ENCODE results near the gene ACAP3.

The ACAP3 gene

DNA sequence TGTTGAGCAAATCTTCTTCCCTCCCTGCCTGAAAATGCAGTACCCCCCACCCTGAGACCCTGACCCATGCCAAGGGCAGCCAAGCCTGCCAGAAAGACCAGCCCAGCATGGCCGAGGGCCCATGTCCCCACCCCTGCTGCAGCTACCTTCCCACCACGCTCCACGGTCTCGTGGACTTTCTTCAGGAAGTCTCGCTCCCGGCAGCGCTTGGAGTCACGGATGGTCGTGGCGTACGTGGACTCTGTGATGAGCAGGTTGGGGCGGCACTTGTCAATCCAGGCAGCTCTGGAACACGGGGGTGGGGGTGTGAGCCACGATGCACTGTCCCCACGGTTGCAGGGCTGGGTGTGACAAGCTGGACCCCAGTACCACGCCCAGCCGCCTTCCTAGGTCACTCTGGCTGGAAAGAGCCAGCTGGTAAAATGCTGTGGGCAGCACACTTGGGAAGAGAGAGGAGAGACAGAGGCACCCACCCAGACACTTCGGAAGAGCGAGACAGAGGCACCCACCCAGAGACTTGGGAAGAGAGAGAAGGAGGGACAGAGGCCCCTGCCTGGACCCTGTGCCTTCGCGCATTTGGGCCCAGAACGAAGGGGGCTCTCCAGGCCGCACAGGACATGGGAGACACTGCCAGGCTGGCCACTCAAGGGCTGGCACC lies 7.1 kb upstream of the ACAP3 start:
- in situ Hi-C loops (cut with MboI; ENCODE audit: low sequenced_read_pairs): no loop called here

DNA sequence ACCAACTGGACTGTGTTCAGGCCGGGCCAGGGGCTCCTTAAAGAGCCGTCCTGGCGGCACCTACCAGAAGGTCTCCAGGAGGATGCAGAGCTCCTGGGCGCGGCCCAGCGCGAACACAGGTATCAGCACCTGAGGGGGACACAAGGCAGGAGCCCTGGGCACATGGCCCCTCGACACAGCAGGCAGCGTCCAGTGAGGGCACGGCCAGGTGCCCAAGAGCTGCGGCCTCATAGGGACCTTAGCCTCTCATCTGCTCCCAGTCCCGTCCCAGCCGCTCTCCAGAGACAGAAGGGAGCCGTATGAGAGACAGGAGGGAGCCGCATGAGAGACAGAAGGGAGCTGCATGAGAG lies 6.5 kb upstream of the ACAP3 start:
- in situ Hi-C loops (cut with MboI; ENCODE audit: low sequenced_read_pairs): no loop called here

DNA sequence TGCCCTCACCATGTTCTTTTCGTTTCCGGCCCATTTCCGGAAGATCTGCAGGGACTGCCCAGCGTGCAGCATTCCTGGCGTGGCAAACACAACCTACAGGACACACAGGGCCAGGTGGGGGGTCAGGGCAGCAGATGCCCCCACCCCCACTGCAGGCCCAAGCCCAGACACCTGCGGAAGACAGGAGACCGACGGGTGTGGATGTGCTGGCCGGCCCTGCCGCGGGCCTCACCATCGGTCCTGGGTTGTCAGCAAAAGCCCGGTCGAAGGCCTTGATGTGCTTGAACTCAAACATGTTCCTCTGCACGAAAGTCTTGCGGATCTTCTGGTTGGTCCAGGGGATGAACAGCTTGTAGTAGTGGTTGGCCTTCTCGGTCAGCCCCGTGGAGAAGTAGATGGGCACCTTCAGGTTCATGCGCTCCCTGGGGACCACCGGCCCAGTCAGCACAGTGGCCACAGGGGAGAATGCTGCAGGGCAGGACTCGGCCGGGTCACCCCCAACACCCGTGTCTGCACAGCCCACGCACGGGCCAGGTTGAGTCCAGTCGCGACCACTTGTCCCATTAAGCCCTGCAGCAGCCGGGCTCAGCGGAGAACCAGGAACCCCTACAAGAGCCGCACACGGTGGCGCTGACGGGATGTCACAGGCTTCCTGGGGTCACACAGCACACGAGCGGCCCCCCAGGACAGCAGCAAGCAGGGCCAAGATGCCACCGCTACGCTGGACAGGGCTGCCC lies 5.9 kb upstream of the ACAP3 start:
- in situ Hi-C loops (cut with MboI; ENCODE audit: low sequenced_read_pairs): no loop called here

DNA sequence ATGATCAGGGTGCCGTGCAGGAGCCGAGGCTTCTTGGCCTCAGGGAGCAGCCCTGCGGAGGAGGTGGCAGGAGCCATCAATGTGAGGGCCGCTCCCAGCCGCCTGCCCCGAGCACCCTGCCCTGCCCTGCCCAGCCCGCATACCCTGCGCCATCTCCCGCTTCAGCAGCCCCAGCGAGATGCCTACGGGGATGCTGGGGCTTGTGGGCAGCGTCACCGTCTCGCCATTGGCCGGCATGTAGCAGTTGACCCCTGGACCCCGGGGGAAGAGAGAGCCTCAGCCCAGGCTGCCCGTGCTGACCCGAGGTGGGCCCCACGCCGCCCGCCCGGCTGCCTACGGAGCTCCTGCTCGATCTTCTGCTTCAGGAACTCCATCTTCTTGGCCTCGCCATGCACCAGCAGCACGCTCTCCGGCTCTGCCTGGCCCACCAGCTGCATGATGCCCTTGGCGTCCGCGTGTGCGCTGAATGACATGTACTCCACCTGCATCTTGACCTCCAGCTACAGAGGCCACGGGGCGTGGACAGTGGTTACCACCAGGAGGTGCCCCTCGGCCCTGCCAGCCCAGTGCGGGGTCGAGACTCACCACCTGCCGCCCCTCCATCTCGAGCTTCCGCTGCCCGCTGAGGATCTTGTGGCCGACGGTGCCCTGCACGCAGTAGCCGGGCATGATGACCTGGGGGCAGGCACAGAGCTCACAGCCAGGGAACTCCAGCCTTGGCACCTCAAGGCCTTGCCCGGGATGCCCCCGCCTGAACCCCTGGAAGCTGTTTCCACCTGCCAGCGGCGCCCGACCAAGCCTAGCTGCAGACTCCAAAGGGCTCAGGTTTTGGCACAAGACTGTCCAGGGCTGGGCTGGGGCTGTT lies 5.0 kb upstream of the ACAP3 start:
- in situ Hi-C loops (cut with MboI; ENCODE audit: low sequenced_read_pairs): no loop called here

DNA sequence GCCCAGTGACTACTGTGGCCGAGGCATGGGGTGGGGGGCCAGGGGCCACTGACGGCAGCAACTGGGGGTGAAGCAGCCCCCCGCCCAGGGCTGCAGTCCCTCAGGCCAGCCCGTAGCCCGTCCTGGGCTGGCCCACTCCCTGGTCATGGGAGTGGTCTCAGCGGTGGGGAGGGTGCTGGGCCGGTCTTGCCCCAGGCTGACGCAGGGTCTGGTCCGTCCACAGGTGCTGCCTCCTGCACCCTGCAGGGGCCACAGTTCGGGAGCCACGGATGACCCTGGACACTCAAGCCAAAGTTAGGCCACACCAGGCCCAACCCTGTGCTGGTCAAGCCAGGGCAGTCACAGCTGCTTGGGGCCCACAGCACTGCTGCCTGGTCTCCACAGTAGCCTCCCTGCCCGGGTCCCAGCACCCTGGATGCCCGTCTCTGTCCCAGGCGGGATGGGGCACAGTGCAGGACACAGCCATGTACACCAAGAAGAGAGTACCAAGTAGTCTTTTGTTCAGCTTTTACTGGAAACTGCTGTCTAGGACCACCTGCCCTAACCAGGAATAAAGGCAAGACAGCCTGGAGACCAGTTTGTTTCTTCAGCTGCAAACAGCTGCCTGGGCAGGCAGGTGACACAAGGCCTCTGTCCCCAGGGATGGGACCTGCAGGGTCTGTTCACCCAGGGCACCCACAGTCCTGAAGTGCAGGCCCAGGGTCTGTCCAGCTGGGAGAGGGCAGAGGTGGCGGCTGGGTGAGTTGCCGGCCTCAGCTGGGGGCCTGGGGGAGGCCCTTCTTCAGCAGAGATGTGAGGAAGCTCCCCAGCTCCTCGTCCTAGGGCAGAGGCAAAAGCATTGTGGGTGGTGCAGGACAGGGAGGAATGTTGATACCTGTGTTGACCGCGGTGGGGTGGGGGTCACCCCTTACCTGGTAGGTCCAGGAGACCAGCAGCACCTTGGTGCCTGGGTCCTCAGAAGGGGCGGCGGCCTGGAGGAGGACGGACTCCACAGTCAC lies 3.7 kb upstream of the ACAP3 start:
- in situ Hi-C loops (cut with MboI; ENCODE audit: low sequenced_read_pairs): no loop called here

DNA sequence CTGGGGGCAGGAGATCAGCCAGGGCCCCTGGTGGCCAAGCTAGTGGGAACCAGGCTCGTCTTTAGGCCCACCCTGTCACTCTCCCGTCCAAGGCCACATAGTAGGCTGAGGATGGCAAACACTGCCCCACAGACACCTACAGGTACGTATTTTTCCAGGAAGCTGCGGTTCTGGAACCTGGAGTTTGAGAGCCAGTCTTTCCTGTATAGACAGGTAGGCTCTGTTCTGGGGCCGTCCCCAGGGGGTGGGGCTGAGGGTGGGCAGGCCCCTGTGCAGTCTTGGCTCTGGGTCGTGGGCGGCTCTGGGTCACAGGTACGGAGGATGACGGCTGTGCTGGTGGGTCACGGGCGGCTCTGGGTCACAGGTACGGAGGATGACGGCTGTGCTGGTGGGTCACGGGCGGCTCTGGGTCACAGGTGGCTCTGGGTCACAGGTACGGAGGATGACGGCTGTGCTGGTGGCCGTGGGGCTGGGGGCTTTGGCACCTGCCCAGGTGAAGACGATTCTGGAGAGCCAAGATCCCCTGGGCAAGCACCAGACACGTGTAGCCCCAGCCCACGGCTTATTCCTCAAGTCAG lies 2.8 kb upstream of the ACAP3 start:
- in situ Hi-C loops (cut with MboI; ENCODE audit: low sequenced_read_pairs): no loop called here

DNA sequence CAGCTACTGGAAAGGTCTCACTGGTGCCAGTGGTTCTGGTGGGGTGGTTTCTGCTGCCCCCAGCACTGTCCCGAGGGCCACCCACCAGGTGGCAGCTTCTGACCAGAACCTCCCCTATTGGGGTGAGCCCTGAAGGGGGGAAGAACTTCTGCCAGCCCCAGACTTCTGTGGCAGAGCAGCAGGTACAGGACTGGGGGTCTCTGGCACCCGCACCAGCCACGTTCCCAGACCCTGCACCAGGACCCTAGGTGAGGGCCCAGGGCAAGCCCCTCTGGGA lies 2.3 kb upstream of the ACAP3 start:
- in situ Hi-C loops (cut with MboI; ENCODE audit: low sequenced_read_pairs): no loop called here

DNA sequence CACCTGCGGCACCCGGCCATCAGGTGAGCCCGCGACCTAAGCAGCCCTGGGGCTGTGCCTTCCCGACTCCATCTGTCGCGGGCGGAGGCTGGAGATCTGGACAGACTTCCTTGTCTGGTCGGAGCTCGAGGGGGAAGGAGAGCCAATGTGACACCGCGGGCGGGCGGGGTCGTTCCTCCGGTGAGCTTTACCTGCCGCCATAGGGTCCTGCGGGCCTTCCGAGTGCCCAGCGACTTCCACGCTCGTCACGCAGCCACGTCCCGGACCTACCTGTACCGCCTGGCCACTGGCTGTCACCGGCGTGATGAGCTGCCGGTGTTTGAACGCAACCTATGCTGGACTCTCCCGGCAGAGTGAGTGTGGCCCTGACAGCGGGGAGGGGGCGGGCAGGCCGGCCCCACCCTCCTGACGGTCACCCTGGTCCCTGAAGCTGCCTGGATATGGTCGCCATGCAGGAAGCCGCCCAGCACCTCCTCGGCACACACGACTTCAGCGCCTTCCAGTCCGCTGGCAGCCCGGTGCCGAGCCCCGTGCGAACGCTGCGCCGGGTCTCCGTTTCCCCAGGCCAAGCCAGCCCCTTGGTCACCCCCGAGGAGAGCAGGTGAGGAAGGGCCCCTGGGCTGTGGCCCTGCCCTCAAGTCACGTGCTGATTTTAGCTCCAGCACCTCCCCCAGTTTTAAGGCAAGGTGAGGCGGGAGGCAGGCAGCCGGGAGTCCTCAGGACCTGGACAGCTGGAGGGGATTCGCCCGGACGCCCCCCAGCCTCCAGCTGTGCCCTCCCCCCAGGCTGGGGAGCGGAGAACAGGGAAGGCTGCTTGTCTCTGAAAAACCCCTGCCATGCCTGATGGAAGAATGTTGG lies 1.8 kb upstream of the ACAP3 start:
- in situ Hi-C loops (cut with MboI; ENCODE audit: low sequenced_read_pairs): no loop called here

DNA sequence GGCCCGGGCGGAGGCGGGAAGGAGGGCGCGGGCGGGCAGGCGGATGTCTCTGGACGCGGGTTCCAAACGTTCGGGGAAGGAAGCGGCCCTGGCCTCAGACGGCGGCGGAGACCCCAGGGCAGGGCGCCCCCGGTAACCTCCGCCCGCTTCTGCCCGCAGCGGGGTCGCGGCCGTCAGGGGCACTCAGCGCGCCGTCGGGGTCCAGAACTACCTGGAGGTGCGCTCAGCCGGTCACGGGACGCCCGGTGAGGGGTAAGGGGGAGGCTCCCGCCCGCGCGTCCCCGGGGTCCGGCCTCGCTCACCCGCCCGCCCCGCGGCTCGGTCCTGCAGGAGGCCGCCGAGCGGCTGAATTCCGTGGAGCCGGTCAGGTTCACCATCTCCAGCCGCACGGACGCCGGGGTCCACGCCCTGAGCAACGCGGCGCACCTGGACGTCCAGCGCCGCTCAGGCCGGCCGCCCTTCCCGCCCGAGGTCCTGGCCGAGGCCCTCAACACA lies 1.1 kb upstream of the ACAP3 start:
- in situ Hi-C loops (cut with MboI; ENCODE audit: low sequenced_read_pairs): no loop called here

DNA sequence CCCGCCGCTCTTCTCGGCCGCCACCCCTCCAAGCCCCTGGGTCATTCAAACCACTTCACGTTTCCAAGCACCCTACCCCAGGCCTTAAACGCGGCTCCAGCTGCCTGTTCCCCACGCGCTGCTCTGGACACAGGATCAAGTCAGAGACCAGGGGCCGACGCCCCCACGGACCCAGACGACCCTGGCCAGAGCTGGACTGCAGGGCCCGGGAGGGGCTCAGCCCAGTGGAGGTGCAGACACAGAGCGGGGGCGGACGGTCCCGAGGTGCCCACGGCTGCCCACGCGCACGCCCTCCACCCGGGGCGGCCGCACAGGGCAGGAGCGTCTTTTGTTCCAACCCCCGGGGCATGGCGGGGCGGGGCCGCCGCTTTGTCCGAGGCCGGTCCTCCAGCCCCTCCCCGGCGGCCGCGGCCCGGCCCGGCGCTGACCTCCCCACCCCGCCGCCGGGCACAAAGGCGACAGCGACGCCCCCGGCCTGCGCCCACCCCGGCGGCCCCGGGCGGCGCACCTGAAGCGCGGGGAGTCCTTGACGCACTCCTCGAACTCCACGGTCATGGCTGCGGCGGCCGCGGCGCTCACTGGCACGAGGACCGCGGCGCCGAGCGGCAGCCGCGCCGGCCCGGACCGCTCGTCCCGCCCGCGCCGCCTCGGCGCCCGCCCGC lies 338 bp downstream of the ACAP3 start:
- in situ Hi-C loops (cut with MboI; ENCODE audit: low sequenced_read_pairs): no loop called here

DNA sequence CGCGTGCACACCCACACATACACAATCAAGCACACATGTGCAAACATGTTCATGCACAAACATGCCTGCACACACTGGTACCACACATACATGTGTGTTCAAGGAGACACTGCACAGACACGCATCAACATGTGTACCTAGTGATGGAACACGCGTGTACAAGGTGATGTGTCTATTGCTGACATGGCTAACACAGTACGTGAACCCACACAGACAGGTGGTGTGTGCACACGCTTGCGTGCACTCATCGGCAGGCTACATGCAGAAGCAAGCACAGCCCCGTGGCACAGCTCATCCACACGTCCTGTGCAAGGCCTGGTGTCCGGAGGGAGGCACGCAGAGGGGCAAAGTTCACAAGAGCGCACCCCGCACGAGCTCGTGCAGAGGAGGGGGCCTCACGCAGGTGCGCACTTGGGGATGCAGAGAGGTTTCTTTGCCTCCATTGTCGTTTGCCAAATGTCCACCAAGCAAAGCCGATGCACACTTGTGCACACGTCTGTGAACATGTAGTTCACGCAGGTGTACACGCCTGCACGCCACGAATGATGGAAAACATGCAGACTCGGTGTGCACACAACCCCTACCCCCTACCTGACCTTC lies 969 bp downstream of the ACAP3 start:
- in situ Hi-C loops (cut with MboI; ENCODE audit: low sequenced_read_pairs): no loop called here

DNA sequence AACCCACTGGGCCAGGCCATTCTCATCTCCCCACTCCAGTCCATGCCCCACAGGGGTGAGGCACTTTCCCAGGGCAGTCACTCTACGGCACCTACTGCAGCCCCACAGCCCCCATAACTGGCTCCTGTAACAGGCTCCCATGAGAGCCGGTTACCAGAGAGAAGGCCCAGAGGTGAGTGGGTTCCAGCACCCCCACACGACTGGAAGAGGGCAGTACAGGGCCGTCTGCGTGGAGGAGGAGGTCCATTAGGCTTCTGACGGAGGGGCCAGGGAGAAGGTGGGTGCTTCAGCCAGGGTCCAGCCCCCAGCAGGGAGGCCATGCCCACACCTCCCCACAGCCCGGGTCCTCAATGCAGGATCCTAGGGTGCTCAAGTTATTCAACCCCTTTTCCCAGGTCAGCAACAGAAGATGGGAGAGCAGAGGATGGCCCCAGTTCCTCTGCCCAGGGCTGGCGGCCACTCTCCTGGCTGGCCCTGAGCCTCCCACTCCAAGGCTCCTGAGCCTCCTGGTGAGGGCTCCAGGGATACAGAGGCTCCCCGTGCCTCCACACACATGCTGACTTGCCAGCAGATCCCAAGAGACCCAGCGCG lies 1.6 kb downstream of the ACAP3 start:
- in situ Hi-C loops (cut with MboI; ENCODE audit: low sequenced_read_pairs): no loop called here

DNA sequence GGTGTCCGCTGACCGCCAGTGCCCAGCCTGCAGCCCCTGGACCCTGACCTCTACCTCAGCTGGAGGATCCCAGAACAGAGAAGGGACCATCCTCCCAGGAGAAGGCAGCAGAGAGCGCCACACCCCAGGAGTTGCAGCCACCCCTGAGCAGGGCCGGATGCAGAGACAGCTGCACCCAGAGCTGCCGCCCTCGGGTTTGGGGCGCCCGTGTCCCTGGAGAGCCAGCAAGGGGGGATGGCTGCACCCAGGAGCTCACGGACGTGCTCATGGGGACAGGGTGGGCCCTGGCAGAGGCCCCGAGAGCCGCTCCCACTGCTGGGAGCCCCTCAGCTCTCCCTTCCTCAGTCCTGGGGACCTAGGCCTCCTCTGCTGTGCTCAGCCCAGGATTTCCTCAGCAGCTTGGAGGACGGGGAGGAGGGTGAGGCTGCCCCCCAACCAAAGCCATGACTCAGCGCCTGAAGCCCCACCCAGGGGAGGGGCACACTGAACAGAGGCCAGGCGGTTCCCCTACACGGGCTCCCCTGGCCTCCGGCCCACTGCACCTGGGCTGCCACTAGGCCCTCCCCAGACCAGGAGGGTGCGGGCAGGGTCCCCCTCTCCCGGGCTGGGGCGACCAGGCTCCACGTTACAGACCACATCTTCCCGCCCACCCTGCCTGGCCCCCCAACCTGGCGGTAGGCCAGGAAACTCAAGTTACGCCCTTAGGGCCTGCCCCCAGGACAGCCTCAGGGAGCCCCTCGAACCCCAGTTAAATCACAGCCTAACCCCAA lies 2.2 kb downstream of the ACAP3 start:
- in situ Hi-C loops (cut with MboI; ENCODE audit: low sequenced_read_pairs): no loop called here

DNA sequence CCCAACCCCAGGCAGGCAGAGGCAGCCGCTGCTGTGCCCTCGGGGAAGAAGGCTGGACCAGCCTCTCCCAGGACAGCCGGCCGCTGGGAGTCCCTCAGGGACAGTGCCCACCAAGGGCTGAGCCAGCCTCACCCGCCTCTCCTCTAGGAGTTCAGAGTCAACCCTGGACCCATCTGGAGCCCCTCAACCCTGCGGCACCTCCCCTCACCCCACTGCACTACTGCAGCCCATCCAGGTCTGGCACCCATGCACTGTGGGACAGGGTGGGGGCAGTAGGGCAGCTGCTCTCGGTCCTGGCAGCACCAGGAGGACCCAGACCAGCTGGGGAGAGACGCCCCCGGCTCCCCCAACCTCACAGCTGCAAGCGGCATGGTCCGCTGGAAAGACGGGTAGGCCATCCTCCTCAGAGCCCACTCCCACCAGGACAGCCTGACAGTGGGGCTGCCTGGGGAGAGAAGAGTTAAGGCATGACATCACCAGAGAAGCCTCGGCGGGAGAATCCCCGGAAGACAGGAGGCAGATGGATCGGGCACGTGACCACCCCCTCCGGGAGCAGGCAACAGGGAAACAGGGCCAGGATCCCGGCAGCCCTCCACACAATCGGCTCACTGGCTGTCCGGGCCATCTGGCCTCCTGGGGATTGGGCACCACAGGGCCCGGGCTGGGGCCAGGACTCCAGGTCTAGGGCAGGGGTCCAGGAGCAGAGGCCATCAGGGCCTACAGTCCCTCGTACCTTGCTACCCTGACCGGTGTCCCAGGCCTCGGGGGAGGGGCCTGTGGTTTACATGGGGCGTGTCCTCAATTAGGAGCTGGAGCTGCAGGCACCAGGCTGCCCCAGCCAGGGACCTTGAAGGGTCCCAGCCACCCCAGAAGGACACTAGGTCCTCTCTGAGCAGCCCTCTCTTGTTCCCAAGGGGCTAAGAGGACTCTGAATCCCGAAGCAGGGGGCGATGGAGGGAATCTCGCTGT lies 3.1 kb downstream of the ACAP3 start:
- in situ Hi-C loops (cut with MboI; ENCODE audit: low sequenced_read_pairs): no loop called here

DNA sequence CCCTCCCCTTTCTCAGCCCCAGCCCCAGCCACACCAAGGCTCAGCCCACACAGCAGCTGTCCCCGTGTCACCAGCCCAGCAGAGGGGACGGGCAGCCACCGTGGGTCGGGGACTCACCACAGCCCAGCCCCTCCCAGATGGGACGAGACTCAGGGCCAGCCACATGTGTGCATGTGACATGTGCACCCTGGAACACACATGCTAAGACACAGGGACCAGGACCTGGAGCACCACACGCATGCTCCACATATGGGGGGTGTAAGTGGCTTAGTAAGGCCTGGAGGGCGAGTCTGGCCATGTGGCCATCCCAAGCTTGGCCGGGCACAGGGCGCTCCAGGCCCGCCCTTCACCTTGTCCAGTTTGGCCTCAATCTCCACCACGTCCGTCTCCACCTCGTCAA lies 4.0 kb downstream of the ACAP3 start:
- in situ Hi-C loops (cut with MboI; ENCODE audit: low sequenced_read_pairs): no loop called here

DNA sequence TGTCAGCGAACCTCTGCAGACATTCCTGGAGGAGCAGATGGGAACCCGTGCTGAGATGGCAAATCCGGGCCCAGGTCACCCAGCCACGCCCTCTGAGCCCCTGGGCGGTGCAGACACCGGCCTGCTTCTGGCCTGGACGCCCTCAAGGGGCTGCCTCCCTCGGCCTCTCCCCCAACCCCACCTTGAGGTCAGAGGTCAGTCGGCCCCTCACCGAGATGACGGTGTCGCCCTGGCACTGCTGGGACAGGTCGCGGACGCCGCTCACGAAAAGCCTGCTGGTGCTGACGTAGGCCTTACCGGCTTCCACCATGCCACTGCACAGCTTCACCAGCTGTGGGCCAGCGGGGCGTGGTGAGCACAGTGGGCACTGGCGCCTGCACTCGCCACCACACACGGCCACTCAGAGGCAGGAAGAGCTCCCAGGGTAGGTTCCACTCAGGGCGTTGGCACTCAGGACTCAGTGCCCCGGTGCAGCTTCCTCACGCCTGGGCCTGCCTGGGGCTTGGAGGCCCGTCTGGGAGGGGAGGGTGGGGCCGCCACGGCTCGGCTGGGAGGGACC lies 4.7 kb downstream of the ACAP3 start:
- in situ Hi-C loops (cut with MboI; ENCODE audit: low sequenced_read_pairs): no loop called here
